ENCODE measurements around the gene MKRN2OS.

The MKRN2OS gene

GRCh38 chr3:12545473-12545791 lies at the start of gene MKRN2OS:
TSS of gene MKRN2OS (minus strand) at chr3:12545499. CDS start at chr3:12545464, 35 bp downstream.
- DNase-seq (ENCODE audit: low read depth, low spot score): no peak

GRCh38 chr3:12593473-12593872 lies 48.2 kb upstream of the MKRN2OS start:
- no peak for DNase-seq (ENCODE audit: low read depth, low spot score)

GRCh38 chr3:12591997-12592715 lies 46.9 kb upstream of the MKRN2OS start:
- no peak for DNase-seq (ENCODE audit: low read depth, low spot score)

- no peak for DNase-seq (ENCODE audit: low read depth, low spot score)
Observed at GRCh38 chr3:12591456-12591855, 46.2 kb upstream of the MKRN2OS start.

GRCh38 chr3:12590096-12590495 lies 44.8 kb upstream of the MKRN2OS start:
- DNase-seq (ENCODE audit: low read depth, low spot score): no peak

GRCh38 chr3:12588039-12589009 lies 43.0 kb upstream of the MKRN2OS start:
- DNase-seq (ENCODE audit: low read depth, low spot score): no peak

GRCh38 chr3:12586403-12586802 lies 41.1 kb upstream of the MKRN2OS start:
- no peak for DNase-seq (ENCODE audit: low read depth, low spot score)

GRCh38 chr3:12585970-12586369 lies 40.7 kb upstream of the MKRN2OS start:
- no peak for DNase-seq (ENCODE audit: low read depth, low spot score)

- DNase-seq (ENCODE audit: low read depth, low spot score): no peak
Observed at GRCh38 chr3:12585181-12585580, 39.9 kb upstream of the MKRN2OS start.

- no peak for DNase-seq (ENCODE audit: low read depth, low spot score)
Observed at GRCh38 chr3:12584083-12584482, 38.8 kb upstream of the MKRN2OS start.

GRCh38 chr3:12583280-12583679 lies 38.0 kb upstream of the MKRN2OS start:
- no peak for DNase-seq (ENCODE audit: low read depth, low spot score)

- no peak for DNase-seq (ENCODE audit: low read depth, low spot score)
Observed at GRCh38 chr3:12582730-12583129, 37.4 kb upstream of the MKRN2OS start.

- no peak for DNase-seq (ENCODE audit: low read depth, low spot score)
Observed at GRCh38 chr3:12579905-12580304, 34.6 kb upstream of the MKRN2OS start.

GRCh38 chr3:12579456-12579855 lies 34.2 kb upstream of the MKRN2OS start:
- DNase-seq (ENCODE audit: low read depth, low spot score): no peak

GRCh38 chr3:12578742-12579141 lies 33.4 kb upstream of the MKRN2OS start:
- DNase-seq (ENCODE audit: low read depth, low spot score): no peak

- DNase-seq (ENCODE audit: low read depth, low spot score): no peak
Observed at GRCh38 chr3:12577379-12577778, 32.1 kb upstream of the MKRN2OS start.

GRCh38 chr3:12574661-12575060 lies 29.4 kb upstream of the MKRN2OS start:
- DNase-seq (ENCODE audit: low read depth, low spot score): no peak

GRCh38 chr3:12574131-12574530 lies 28.8 kb upstream of the MKRN2OS start:
- DNase-seq (ENCODE audit: low read depth, low spot score): no peak

- DNase-seq (ENCODE audit: low read depth, low spot score): no peak
Observed at GRCh38 chr3:12571986-12572385, 26.7 kb upstream of the MKRN2OS start.

- DNase-seq (ENCODE audit: low read depth, low spot score): no peak
Observed at GRCh38 chr3:12569836-12570235, 24.5 kb upstream of the MKRN2OS start.

- DNase-seq (ENCODE audit: low read depth, low spot score): no peak
Observed at GRCh38 chr3:12568747-12569146, 23.4 kb upstream of the MKRN2OS start.

GRCh38 chr3:12566976-12567375 lies 21.7 kb upstream of the MKRN2OS start:
- DNase-seq (ENCODE audit: low read depth, low spot score): no peak

GRCh38 chr3:12562451-12562850 lies 17.2 kb upstream of the MKRN2OS start:
- no peak for DNase-seq (ENCODE audit: low read depth, low spot score)

Measured in activated naive CD8-positive, alpha-beta T cell treated with anti-CD3 and anti-CD28 coated beads, Interleukin-2, amount 50 U/mL, for 16 hours (primary cell).